Measurements from ENCODE around the gene IMPDH2.

- no peak for TF ChIP-seq ZFP37 (tag by site-specific recombination; IDR thresholded peaks at IDR 0.05)
- no peak for TF ChIP-seq CTCF (tag by site-specific recombination; IDR thresholded peaks at IDR 0.05)
- no peak for TF ChIP-seq SALL2 (tag by site-specific recombination; IDR thresholded peaks at IDR 0.05; ENCODE audit: borderline replicate concordance)
- no peak for TF ChIP-seq HOXD13 (CRISPR knock-in tag; IDR thresholded peaks at IDR 0.05; ENCODE audit: borderline replicate concordance)
- TF ChIP-seq ZNF362 (tag by site-specific recombination; IDR thresholded peaks at IDR 0.05): no peak
- TF ChIP-seq PRDM2 (tag by site-specific recombination; IDR thresholded peaks at IDR 0.05; ENCODE audit: borderline replicate concordance): no peak
- TF ChIP-seq ZNF561 (tag by site-specific recombination; IDR thresholded peaks at IDR 0.05; ENCODE audit: borderline replicate concordance): no peak
- no peak for TF ChIP-seq ZSCAN18 (tag by site-specific recombination; IDR thresholded peaks at IDR 0.05)
Measured at GRCh38 chr3:49076646-49077045, 47.4 kb upstream of the IMPDH2 start.

Measured in HEK293 (cell line).